COLO668 (cell line): ENCODE data around the gene TRAK1.

ENCODE experiments used
- DNase-seq: peaks from one replicate; lab custom pipeline; 2025; ENCODE audit not compliant: unreplicated experiment; lab: John Stamatoyannopoulos, UW

Gene TRAK1

GRCh38 chr3:42271786-42272185 lies 180.6 kb downstream of the TRAK1 start:
- DNase-seq, result no peak

GRCh38 chr3:42273361-42273760 lies 182.2 kb downstream of the TRAK1 start:
- DNase-seq, result no peak

- DNase-seq, result no peak
These were observed 183.1 kb downstream of the TRAK1 start for GRCh38 chr3:42274266-42274665.

GRCh38 chr3:42275217-42275616 lies 184.1 kb downstream of the TRAK1 start:
- no peak for DNase-seq
